ENCODE data around the gene TNFAIP2.

DNA sequence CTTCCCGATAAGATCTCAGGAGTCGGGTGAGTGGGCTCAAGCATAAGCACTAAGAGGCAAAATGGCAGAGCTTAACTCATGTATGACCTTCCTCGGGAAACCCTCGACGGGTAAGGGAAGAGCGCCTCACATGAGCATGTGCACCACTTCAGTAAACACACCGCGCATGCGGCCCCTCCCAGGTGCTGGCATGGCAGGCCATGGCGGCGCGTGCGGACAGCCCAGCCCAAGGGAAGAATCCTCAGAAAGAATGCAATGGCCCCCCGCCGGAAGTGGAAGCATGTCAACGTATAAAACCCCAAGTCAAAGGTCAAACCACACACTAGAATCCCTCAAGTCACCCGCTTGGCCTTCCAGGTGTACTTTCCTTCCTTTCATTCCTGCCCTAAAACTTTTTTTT is 6.6 kb upstream of the TNFAIP2 start:
- no peak for TF ChIP-seq POLR2A (IDR thresholded peaks at IDR 0.05; ENCODE audit: low read depth, low read length)
- TF ChIP-seq, protein P1, sequence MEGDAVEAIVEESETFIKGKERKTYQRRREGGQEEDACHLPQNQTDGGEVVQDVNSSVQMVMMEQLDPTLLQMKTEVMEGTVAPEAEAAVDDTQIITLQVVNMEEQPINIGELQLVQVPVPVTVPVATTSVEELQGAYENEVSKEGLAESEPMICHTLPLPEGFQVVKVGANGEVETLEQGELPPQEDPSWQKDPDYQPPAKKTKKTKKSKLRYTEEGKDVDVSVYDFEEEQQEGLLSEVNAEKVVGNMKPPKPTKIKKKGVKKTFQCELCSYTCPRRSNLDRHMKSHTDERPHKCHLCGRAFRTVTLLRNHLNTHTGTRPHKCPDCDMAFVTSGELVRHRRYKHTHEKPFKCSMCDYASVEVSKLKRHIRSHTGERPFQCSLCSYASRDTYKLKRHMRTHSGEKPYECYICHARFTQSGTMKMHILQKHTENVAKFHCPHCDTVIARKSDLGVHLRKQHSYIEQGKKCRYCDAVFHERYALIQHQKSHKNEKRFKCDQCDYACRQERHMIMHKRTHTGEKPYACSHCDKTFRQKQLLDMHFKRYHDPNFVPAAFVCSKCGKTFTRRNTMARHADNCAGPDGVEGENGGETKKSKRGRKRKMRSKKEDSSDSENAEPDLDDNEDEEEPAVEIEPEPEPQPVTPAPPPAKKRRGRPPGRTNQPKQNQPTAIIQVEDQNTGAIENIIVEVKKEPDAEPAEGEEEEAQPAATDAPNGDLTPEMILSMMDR (IDR thresholded peaks at IDR 0.05; ENCODE audit: extremely low read depth in 1 of 2, insufficient read depth in 1 of 2, low read depth in 1 of 2, low read length in 2 of 2) = no peak
